Suppressor macrophage (primary cell): ENCODE data around the gene RALGPS1.

ENCODE experiments used
- DNase-seq, 4 experiments: peaks; one replicate each; pipeline ENCODE4 v3.0.0-alpha.2; 2020 to 2022

The RALGPS1 gene

DNA sequence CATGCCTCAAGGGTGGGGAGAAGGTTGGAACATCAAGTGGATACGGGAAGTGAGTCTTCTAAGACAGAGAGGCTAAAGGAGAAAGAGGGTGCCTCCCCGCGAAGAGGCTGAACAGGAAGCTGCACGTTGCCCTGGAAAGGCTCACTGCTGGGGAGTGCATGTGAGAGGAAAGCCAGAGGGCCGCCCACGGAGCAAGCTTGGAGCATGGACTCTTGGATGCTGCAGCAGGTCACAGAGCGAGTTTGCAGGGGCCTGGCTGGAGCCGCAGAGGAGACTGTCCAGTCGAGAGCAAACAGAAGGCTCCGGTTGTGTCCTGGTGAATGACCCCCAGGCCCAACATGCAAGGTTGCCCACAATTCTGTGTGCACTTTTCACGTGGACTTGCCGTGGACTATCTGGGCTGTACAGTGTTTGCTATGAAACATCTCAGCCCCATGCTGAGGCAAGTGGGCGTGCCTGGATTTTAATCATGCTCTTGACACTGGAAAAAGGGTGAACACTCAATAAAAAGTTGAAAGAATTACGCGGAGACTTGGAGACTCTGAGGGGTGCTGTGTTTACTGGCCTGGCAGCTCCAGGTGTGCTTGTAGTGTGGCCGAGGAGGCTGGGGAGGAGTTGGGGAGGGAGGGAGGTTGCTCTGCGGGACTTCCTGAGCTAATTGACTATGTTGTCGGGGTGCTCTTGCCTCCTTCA, 295.5 kb downstream of the RALGPS1 start:
- DNase-seq: peak; percentile 20 to 62 (median 34)

GRCh38 chr9:127210851-127211730, 296.5 kb downstream of the RALGPS1 start:
- DNase-seq: no peak

- no peak for DNase-seq
These were observed 297.4 kb downstream of the RALGPS1 start for GRCh38 chr9:127211983-127212382.

- no peak for DNase-seq
These were observed 297.9 kb downstream of the RALGPS1 start for GRCh38 chr9:127212453-127212852.

- DNase-seq: no peak
These were observed 299.3 kb downstream of the RALGPS1 start for GRCh38 chr9:127213859-127214258.

- peak; percentile 45 to 74 (median 60) for DNase-seq
These were observed 300.1 kb downstream of the RALGPS1 start for GRCh38 chr9:127214421-127215267.

GRCh38 chr9:127215268-127216209, 301.0 kb downstream of the RALGPS1 start:
- DNase-seq: no peak

DNA sequence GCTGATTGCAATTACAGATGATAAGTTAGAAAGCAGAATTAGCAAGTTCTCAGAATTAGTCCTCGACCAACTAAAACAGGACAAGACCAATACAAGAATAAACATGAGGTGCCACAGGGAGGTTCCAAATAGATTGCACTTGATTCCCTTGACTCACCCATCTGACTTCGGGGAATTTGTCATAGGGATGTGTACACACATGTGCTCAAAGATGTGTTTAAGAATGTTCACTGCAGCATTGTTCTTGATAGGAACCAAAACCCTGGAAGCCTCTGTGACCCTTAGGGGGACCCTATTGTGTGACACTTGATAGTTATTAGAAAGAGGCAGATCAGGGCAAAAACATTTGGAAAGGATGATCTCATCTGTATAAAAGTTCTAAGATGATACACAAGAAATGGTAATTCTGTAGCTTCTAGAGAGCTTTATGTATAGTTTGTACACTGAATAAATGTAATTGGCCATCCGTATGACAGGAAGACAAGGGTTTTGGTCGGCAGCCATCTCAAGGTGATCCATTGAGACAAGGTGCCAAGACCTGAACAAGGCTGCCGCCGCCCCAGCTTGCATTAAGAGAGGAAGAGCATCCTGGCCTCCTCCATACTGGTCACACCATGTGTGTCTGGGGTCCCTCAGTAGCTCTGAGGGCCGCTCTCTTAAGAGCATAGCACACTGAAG, 301.8 kb downstream of the RALGPS1 start:
- no peak for DNase-seq

DNA sequence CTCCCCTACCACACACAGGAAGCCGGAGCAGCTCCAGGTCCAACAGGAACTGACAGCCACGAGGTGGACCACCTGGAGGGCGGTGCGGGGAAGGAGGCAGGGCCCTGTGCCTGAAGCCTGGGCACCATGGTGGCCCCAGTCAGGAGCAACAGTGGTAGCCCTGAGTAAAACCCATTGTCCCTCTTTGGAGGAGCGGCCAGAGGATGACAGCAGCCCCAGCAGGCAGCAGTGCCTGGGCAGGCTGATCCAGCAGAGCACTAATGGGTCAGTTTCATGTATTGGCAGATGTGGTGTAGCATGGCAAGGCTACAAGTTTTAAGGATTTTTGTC, 302.3 kb downstream of the RALGPS1 start:
- no peak for DNase-seq

- no peak for DNase-seq
These were observed 304.2 kb downstream of the RALGPS1 start for GRCh38 chr9:127218818-127219217.

- peak; percentile 71 to 84 (median 80) for DNase-seq
These were observed 304.9 kb downstream of the RALGPS1 start for GRCh38 chr9:127219520-127219919.

GRCh38 chr9:127221695-127222094, 307.1 kb downstream of the RALGPS1 start:
- no peak for DNase-seq

DNA sequence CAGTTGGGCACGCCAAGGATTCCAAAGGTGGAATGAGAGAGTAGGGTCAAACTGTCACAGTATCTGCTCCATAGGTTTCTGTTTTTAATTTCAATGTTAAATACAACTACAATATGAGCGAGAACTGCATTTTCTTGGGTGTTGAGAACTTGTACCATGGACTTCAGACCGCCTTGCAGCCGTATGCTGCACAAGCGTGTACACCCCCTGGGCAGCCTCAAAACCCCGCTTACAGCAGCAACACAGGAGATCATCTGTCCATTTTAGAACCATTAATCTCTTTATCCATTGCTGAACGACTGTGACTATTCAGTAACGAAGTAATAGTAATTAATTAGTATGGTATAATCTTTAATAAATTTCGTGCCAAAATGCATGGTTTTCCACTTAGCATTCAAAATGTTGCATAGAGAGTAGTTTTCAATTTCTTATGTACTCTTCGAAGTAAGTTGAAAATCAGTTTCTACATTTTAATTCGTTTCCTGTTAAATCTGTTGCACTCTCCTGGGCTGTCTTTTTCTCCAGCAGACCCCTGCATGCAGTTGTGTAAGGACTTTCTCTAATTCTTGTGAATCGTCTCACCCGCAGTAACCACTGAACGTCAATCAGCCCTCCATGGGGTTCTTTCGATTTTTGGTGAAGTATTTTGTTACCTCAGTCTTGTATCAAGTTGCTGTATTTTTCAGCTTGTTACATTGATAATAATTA, 308.0 kb downstream of the RALGPS1 start:
- no peak for DNase-seq

- DNase-seq: no peak
These were observed 308.7 kb downstream of the RALGPS1 start for GRCh38 chr9:127223266-127223665.

GRCh38 chr9:127223810-127224177, 309.2 kb downstream of the RALGPS1 start:
- no peak for DNase-seq

DNA sequence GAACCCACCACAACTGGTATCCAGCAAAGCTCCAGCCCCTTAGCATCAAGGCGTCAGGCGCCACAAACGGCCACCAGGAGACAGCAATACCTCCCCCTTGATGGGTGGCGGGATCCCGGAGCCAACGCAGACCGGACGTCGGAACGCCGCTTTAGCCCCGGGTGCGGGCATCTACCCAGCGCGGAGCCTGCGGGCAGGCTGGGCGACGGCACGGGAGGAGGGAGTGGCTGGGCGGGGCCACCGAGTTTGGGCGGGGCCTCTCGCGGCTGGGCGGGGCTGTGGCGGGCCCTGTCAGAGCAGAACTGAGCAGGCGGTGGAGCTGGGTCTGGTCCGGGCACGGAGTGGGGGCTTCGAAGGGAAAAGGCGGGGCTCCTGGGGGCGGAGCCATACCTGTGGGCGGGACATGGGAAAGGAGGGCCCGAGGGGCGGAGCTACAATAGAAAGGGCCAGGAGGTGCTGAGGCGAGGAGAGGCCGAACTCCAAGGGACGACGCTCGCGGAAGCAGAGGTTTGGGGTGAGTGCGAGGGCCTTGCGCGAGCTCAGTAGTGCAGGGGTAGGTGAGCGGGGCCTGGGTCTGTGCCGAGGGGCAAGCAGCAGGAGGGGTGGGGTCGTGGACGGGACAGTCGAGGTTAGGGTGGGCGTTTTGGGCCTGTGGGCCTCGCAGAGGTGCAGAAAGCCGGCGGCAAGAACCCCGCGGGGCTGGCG, 309.7 kb downstream of the RALGPS1 start:
- DNase-seq: peak; percentile 83 to 91 (median 86)

DNA sequence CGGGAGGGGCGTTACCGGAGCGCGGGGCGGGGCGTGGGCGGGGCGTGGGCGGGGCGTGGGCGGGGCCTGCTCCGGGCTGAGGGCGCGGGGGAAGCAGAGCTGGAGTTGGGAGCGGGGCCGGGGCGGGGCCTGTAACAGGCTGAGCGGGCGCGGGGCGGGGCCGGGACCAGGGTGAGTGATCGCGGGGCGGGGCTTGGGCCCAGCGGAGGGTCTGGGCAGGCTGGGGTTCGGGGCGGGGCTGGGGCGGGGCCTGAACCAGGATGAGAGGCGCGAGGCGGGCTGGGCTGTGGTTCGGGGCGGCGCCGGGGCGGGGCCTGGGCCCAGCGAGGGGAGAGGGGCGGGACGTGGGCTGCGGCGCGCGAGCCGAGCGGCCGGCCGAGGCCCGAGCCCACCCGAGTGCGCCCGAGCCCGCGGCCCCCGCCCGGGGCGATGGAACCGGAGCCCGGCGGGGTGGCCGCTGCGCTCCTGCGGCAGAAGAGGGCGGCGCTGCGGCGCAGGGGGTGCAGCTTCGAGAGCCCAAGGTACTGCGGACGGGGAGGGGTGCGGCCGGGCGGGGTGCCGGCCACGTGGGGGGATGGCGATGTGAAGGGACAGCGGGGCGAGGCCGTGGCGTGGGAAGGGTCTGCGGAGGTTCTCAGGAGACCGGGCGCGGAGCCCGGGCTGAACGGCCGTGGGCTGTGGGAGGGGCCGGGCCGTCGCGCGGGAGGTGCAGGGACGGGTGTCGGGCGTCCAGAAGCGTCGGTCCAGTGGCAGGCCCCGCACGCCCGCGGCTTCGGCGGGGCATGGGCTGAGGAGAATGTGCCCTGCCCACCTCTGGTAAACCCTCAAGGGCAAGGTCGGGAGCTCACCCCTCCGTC, 310.5 kb downstream of the RALGPS1 start:
- peak; percentile 88 to 98 (median 96) for DNase-seq

DNA sequence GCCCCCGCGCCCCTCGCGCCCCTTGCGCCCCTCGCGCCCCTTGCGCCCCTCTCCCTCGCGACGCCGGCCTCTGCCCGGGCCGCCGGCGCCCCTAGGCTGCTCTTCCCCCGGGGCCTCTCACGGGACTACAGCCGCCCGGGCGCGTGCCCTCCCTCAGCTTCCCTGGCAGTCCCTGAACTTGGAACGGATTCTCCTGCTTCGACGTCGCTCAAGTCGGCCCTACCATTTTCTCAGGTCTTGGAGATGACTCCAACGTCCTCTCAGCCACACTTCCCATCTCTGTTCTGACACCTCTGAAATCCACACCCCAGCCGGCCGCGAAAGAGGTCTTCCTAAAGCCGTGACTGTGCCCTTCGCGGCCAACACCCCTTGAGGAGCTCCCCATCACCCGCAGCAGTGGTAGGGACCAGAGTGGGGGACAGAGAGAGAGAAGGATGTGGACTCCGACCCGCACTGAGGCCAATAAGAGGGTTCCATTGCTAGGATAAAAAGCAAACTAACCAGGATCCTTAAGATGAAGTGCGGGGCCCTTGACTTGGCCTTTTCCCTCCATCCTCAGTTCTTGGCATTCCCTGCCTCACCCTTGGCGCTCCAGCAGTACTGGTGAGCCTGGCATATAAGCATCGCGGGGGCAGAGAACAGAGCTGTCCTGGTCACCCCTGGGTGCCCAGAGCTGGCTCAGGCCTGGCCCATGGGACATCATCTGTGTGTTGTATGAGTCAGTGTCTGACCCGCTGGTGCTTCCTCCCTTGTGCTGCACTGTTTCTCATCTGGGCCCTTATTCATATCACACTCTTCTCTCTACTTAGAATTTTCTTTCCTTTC, 311.4 kb downstream of the RALGPS1 start:
- peak in 3 of 4 experiments; percentile 13 to 26 (median 16) for DNase-seq
